Caco-2 (cell line): ENCODE data around the gene SRPRB. TPM values are rescaled to one million over a fixed set of nuclear protein-coding genes. Genes with fewer than 3 reads are reported as not detected.
A peak's percentile ranks its signal among the peaks of the same experiment; 100 is the strongest.

Source experiments
- BruUV-seq: library from RNA; stranded (reverse); fragments of 400-500 nt; replicated peaks from 2 replicates; lab custom pipeline; 2021; lab: Mats Ljungman, UMichigan
- CTCF ChIA-PET: fragments of 300-600 bp; sonication (Branson Sonifier 250); formaldehyde crosslinking; loops from one replicate; lab custom pipeline; 2022; ENCODE audit warnings: antibody characterized with exemption; lab: Charles Lee
- POLR2A ChIA-PET: fragments of 300-600 bp; sonication (Branson Sonifier 250); formaldehyde crosslinking; loops from one replicate; lab custom pipeline; 2022; ENCODE audit warnings: antibody characterized with exemption; lab: Charles Lee
- DNase-seq, 2 experiments: peaks; one replicate each; pipeline versions ENCODE4 v3.0.0 to v3.0.0-alpha.2; 2020 to 2022
- H3K27me3 ChIP-seq: replicated peaks from 2 replicates; pipeline ENCODE4 v1.6.0; 2011; ENCODE audit warnings: low read length; ENCODE audit not compliant: control insufficient read depth, insufficient read depth
- H3K36me3 ChIP-seq: 2 replicates; pipeline ENCODE4 v1.5.1; 2011; ENCODE audit warnings: low read length; ENCODE audit not compliant: control insufficient read depth, insufficient read depth
- H3K4me1 ChIP-seq: fragments of 250-450 bp; sonication (Bioruptor Pico); 2 replicates; pipeline ENCODE4 v1.5.1; 2020; ENCODE audit warnings: mild to moderate bottlenecking
- H3K4me3 ChIP-seq: 2 replicates; pipeline ENCODE4 v1.5.1; 2011; ENCODE audit warnings: low read depth, mild to moderate bottlenecking, control low read depth, low read length
- H3K9me3 ChIP-seq: fragments of 250-450 bp; sonication (Bioruptor Pico); 2 replicates; pipeline ENCODE4 v1.5.1; 2020; ENCODE audit warnings: mild to moderate bottlenecking, moderate library complexity
- H3K27ac Mint-ChIP-seq: one replicate; pipeline ENCODE4 v1.8.0; 2022; ENCODE audit warnings: mixed read lengths; ENCODE audit not compliant: unreplicated experiment
- H3K27me3 Mint-ChIP-seq: one replicate; pipeline ENCODE4 v1.8.0; 2022; ENCODE audit warnings: mixed read lengths; ENCODE audit not compliant: insufficient read depth, unreplicated experiment
- H3K36me3 Mint-ChIP-seq: one replicate; pipeline ENCODE4 v1.8.0; 2022; ENCODE audit warnings: mild to moderate bottlenecking, mixed read lengths; ENCODE audit not compliant: insufficient read depth, unreplicated experiment
- H3K4me1 Mint-ChIP-seq: one replicate; pipeline ENCODE4 v1.8.0; 2022; ENCODE audit warnings: low read depth, mixed read lengths; ENCODE audit not compliant: unreplicated experiment
- H3K4me3 Mint-ChIP-seq: one replicate; pipeline ENCODE4 v1.8.0; 2022; ENCODE audit warnings: mild to moderate bottlenecking, moderate library complexity, mixed read lengths; ENCODE audit not compliant: unreplicated experiment
- H3K9me3 Mint-ChIP-seq: one replicate; pipeline ENCODE4 v1.8.0; 2022; ENCODE audit warnings: mixed read lengths; ENCODE audit not compliant: unreplicated experiment
- intact Hi-C: fragments of 100-400 bp; cut with micrococcal nuclease; formaldehyde crosslinking; loops from one replicate; pipeline ENCODE4 v1.10.0; 2022; ENCODE audit not compliant: unreplicated experiment
- total RNA-seq: library from RNA; stranded (reverse); gene quantifications from 2 replicates; pipeline ENCODE4 v1.2.3, GENCODE V29; 2022
- TF ChIP-seq, protein P1 (sequence below), 2 experiments: fragments of 200-600 bp in 1 of 2; IDR thresholded peaks; 1 replicate in 1 of 2; 2 replicates in 1 of 2; pipeline versions ENCODE4 v1.5.1 to v1.8.0; 2011 to 2022; ENCODE audit warnings: antibody characterized with exemption in 1 of 2, control low read depth in 1 of 2, inconsistent platforms in 1 of 2, low read depth in 1 of 2, low read length in 1 of 2, mild to moderate bottlenecking in 1 of 2, moderate library complexity in 1 of 2; ENCODE audit not compliant: insufficient read depth in 1 of 2, severe bottlenecking in 1 of 2, unreplicated experiment in 1 of 2

Gene SRPRB
- total RNA-seq, 1 experiment from 2014 or later = 87.3 TPM

DNA sequence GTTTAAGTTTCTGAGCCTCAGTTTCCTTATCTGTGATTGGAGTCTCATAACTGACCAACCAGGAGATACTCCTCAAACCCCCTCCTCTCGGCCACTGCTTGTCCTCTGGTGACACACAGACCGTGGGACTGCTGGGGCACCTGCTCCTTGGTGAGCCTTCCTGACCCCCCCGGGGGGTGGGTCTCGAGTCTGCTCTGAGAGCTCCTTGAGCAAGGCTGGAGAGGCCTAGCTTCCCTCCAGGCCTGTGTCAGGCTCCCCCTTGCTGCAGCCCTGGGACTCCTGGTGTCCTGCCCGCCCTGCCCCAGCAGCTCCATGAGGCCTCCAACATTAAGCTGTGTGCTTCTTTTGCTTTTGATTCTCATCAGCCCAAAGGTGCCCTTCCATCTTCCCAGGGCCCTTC, 27.7 kb downstream of the SRPRB start:
- ChIA-PET CTCF (interaction anchor here (1.0 kb wide), 1 partner anchor 166 kb away, joined by 3 read pairs; no protein-coding TSS in a partner anchor), POLR2A (interaction anchor here (0.5 kb wide), 1 partner anchor 171 kb away, joined by 4 read pairs; the partner anchor contains the start of gene TOPBP1)
- Histone ChIP-seq H3K27me3 (no peaks in the 10 kb centered on the region), H3K36me3 (no peaks in the 10 kb centered on the region), H3K4me3 (no peak overlapping the region), H3K4me1 (no peaks in the 10 kb centered on the region), H3K9me3 (no peaks in the 10 kb centered on the region)
- no peak for DNase-seq
- Mint-ChIP-seq H3K27ac (no peak overlapping the region), H3K4me1 (no peaks in the 10 kb centered on the region), H3K36me3 (no peaks in the 10 kb centered on the region), H3K9me3 (no peaks in the 10 kb centered on the region), H3K4me3 (no peak overlapping the region), H3K27me3 (no peaks in the 10 kb centered on the region)
- intact Hi-C loops = no loop called here
- no TSS peak for BruUV-seq
- TF ChIP-seq, protein P1, sequence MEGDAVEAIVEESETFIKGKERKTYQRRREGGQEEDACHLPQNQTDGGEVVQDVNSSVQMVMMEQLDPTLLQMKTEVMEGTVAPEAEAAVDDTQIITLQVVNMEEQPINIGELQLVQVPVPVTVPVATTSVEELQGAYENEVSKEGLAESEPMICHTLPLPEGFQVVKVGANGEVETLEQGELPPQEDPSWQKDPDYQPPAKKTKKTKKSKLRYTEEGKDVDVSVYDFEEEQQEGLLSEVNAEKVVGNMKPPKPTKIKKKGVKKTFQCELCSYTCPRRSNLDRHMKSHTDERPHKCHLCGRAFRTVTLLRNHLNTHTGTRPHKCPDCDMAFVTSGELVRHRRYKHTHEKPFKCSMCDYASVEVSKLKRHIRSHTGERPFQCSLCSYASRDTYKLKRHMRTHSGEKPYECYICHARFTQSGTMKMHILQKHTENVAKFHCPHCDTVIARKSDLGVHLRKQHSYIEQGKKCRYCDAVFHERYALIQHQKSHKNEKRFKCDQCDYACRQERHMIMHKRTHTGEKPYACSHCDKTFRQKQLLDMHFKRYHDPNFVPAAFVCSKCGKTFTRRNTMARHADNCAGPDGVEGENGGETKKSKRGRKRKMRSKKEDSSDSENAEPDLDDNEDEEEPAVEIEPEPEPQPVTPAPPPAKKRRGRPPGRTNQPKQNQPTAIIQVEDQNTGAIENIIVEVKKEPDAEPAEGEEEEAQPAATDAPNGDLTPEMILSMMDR (IDR thresholded peaks at IDR 0.05; ENCODE audit: insufficient read depth in 1 of 2, low read depth in 1 of 2, low read length in 1 of 2, severe bottlenecking in 1 of 2, unreplicated experiment in 1 of 2) = no peak

DNA sequence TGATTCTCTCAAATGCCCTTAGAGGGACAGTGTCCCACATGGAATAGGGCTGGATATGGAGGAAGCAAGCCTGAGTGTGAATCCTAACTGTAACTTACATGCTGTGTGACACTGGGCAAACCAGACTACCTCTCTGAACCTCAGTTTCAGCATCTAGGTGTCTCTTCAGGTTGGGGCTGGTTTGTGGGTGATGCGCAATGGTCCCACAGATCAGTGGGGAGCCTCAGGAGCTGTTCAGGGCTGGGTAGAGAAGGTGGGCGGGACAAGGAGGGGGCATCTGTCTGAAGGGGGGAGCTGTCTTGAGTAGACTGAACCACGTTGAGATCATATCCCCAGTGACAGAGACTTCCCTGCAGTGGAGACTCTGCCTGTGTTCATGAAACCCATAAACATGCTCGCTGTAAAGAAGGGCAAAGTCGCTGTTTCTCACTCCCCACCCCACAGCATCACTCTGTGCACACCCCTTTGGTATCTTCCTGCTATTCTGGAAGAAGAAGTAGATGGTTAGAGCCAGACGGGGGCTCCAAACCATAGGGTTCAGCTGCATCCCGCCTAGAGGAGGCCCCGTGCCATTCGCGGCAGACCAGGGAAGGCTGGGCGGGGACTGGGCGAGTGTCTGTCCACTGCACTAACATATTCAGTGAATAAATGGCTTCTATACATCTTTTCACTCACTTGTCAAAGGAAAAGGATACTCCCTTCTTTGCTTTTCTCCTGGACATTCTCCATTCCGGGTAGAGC, 28.4 kb downstream of the SRPRB start:
- POLR2A ChIA-PET = no interaction called here
- Mint-ChIP-seq H3K27ac (no peak overlapping the region), H3K4me3 (no peak overlapping the region), H3K4me1 (no peaks in the 10 kb centered on the region), H3K27me3 (no peaks in the 10 kb centered on the region), H3K36me3 (no peaks in the 10 kb centered on the region), H3K9me3 (no peaks in the 10 kb centered on the region)
- Histone ChIP-seq H3K9me3 (no peaks in the 10 kb centered on the region), H3K4me1 (no peaks in the 10 kb centered on the region), H3K27me3 (no peaks in the 10 kb centered on the region), H3K36me3 (no peaks in the 10 kb centered on the region), H3K4me3 (no peak overlapping the region)
- peak in 1 of 2 experiments; percentile 19 for DNase-seq
- TF ChIP-seq, protein P1 (IDR thresholded peaks at IDR 0.05; ENCODE audit: insufficient read depth in 1 of 2, low read depth in 1 of 2, low read length in 1 of 2, severe bottlenecking in 1 of 2, unreplicated experiment in 1 of 2) = no peak
- CTCF ChIA-PET = no interaction called here
- intact Hi-C loops = no loop called here
- BruUV-seq = no TSS peak

GRCh38 chr3:133834621-133835417, 29.2 kb downstream of the SRPRB start:
- POLR2A ChIA-PET = no interaction called here
- intact Hi-C loops = no loop called here
- Histone ChIP-seq H3K4me1 (no peaks in the 10 kb centered on the region), H3K9me3 (no peaks in the 10 kb centered on the region), H3K4me3 (no peak overlapping the region), H3K27me3 (no peaks in the 10 kb centered on the region), H3K36me3 (no peaks in the 10 kb centered on the region)
- H3K4me3 Mint-ChIP-seq = no peak overlapping the region
- TF ChIP-seq, protein P1 (IDR thresholded peaks at IDR 0.05; ENCODE audit: insufficient read depth in 1 of 2, low read depth in 1 of 2, low read length in 1 of 2, severe bottlenecking in 1 of 2, unreplicated experiment in 1 of 2) = no peak
- no peaks in the 10 kb centered on the region for H3K27me3 Mint-ChIP-seq
- CTCF ChIA-PET = no interaction called here
- H3K9me3 Mint-ChIP-seq = no peaks in the 10 kb centered on the region
- BruUV-seq = no TSS peak
- H3K27ac Mint-ChIP-seq = no peak overlapping the region
- H3K36me3 Mint-ChIP-seq = no peaks in the 10 kb centered on the region
- peak in 1 of 2 experiments; percentile 20 for DNase-seq
- H3K4me1 Mint-ChIP-seq = no peaks in the 10 kb centered on the region
